Measurements from ENCODE around the gene ANKRD31.

The ANKRD31 gene

GRCh38 chr5:75028090-75028489, 208.6 kb downstream of the ANKRD31 start:
- no peak for DNase-seq

- no peak for DNase-seq
Observed at GRCh38 chr5:75023368-75024159, 213.1 kb downstream of the ANKRD31 start.

GRCh38 chr5:75021800-75022199, 214.9 kb downstream of the ANKRD31 start:
- DNase-seq = no peak

GRCh38 chr5:75021219-75021618, 215.5 kb downstream of the ANKRD31 start:
- no peak for DNase-seq

- DNase-seq = no peak
Observed at GRCh38 chr5:75020016-75020656, 216.5 kb downstream of the ANKRD31 start.

GRCh38 chr5:75018805-75019587, 217.7 kb downstream of the ANKRD31 start:
- DNase-seq = no peak

All from HCEC 1CT (cell line).